CD4-positive, CD25-positive, alpha-beta regulatory T cell (primary cell): Measurements from ENCODE around the gene NRK. TPM values are rescaled to one million over a fixed set of nuclear protein-coding genes. Genes with fewer than 3 reads are reported as not detected.
"Not testable (repeated sequence)": the region's sequence is repeated elsewhere in the genome, so short reads cannot be mapped to it uniquely, and the experiment has no call there.

Experiments
- ATAC-seq, 2 donors: fragments of 150-1000 bp; cut with Tn5 transposase; one replicate each; pipeline ENCODE4 v1.10.0; 2021; ENCODE audit warnings: low read depth in 2 of 2, moderate number of reproducible peaks in 2 of 2, moderate library complexity in 1 of 2
- DNase-seq, 3 donors: peaks; one replicate each; pipeline versions ENCODE4 v3.0.0 to v3.0.0-alpha.2; 2012 to 2022; ENCODE audit warnings: mixed read lengths in 1 of 3
- H3K27ac ChIP-seq: one replicate; pipeline ENCODE4 v1.7.0; 2013; ENCODE audit warnings: mild to moderate bottlenecking, low read length; ENCODE audit not compliant: insufficient read depth, poor library complexity, severe bottlenecking
- H3K27me3 ChIP-seq: one replicate; pipeline ENCODE4 v1.7.0; 2013; ENCODE audit warnings: low read length; ENCODE audit not compliant: control insufficient read depth, insufficient read depth
- H3K36me3 ChIP-seq: one replicate; pipeline ENCODE4 v1.7.0; 2013; ENCODE audit warnings: mild to moderate bottlenecking, low read length, moderate library complexity; ENCODE audit not compliant: control insufficient read depth, insufficient read depth
- H3K4me1 ChIP-seq: 2 replicates; pipeline ENCODE4 v1.7.0; 2013; ENCODE audit warnings: mild to moderate bottlenecking, low read length; ENCODE audit not compliant: insufficient read depth, control insufficient read depth, poor library complexity, severe bottlenecking
- H3K4me3 ChIP-seq: one replicate; pipeline ENCODE4 v1.7.0; 2013; ENCODE audit warnings: low read depth, mild to moderate bottlenecking, low read length, moderate library complexity
- H3K9me3 ChIP-seq, 2 experiments: 1 replicate in 1 of 2; 2 replicates in 1 of 2; pipeline ENCODE4 v1.7.0; 2013; ENCODE audit warnings: low read length in 2 of 2, mild to moderate bottlenecking in 1 of 2, moderate library complexity in 1 of 2; ENCODE audit not compliant: control insufficient read depth in 2 of 2
- H3K27ac Mint-ChIP-seq, 3 donors: one replicate each; pipeline ENCODE4 v1.8.0; 2020 to 2022; ENCODE audit warnings: mild to moderate bottlenecking in 3 of 3, mixed read lengths in 3 of 3, moderate library complexity in 2 of 3
- H3K27me3 Mint-ChIP-seq: one replicate; pipeline ENCODE4 v1.8.0; 2022; ENCODE audit warnings: mild to moderate bottlenecking, mixed read lengths
- H3K36me3 Mint-ChIP-seq: one replicate; pipeline ENCODE4 v1.8.0; 2020; ENCODE audit warnings: mixed read lengths
- H3K4me1 Mint-ChIP-seq, 4 donors: one replicate each; pipeline ENCODE4 v1.8.0; 2020 to 2022; ENCODE audit warnings: mixed read lengths in 4 of 4, mild to moderate bottlenecking in 1 of 4
- H3K4me3 Mint-ChIP-seq, 4 donors: one replicate each; pipeline ENCODE4 v1.8.0; 2020 to 2022; ENCODE audit warnings: mild to moderate bottlenecking in 4 of 4, mixed read lengths in 4 of 4, moderate library complexity in 3 of 4
- H3K9me3 Mint-ChIP-seq, 7 donors: one replicate each; pipeline ENCODE4 v1.8.0; 2020 to 2022; ENCODE audit warnings: mixed read lengths in 7 of 7, mild to moderate bottlenecking in 3 of 7, moderate library complexity in 2 of 7
- polyA plus RNA-seq, 4 donors: library from polyadenylated mRNA; unstranded; fragments of 300-500 nt; fragmentation: Illumina TruSeq; gene quantifications; one replicate each; pipeline ENCODE4 v1.2.3, GENCODE V29; 2021
- total RNA-seq: library from RNA; stranded (reverse); gene quantifications from one replicate; pipeline ENCODE4 v1.2.3, GENCODE V29; 2022

The NRK gene
- total and polyA plus RNA-seq, 5 donors from 2014 or later, result not detected

- Histone ChIP-seq H3K9me3 (peaks cover 0 to 4% of the 10 kb centered on the region in 2 experiments), H3K36me3 (no peaks in the 10 kb centered on the region), H3K27me3 (no peaks in the 10 kb centered on the region), H3K27ac (no peak overlapping the region), H3K4me3 (no peak overlapping the region), H3K4me1 (no peaks in the 10 kb centered on the region)
- no peaks in the 10 kb centered on the region for H3K27me3 Mint-ChIP-seq
- H3K9me3 Mint-ChIP-seq, result peaks cover 0 to 12% (median 6%) of the 10 kb centered on the region in 7 donors
- H3K4me1 Mint-ChIP-seq, result no peaks in the 10 kb centered on the region
- no peak overlapping the region for H3K27ac Mint-ChIP-seq
- no peak for DNase-seq
- no peaks in the 10 kb centered on the region for H3K36me3 Mint-ChIP-seq
- no peak overlapping the region for H3K4me3 Mint-ChIP-seq
- no peak for ATAC-seq
Observed at GRCh38 chrX:105981772-105982485, 159.6 kb downstream of the NRK start.

- H3K4me3 Mint-ChIP-seq, ATAC-seq, H3K4me3 ChIP-seq, H3K36me3 Mint-ChIP-seq, H3K27me3 Mint-ChIP-seq, H3K36me3 ChIP-seq, H3K4me1 ChIP-seq, H3K27ac Mint-ChIP-seq, H3K9me3 Mint-ChIP-seq, H3K27ac ChIP-seq, H3K4me1 Mint-ChIP-seq, H3K27me3 ChIP-seq, H3K9me3 ChIP-seq, DNase-seq: not testable (repeated sequence)
Observed at GRCh38 chrX:105988487-105988886, 166.1 kb downstream of the NRK start.

DNA sequence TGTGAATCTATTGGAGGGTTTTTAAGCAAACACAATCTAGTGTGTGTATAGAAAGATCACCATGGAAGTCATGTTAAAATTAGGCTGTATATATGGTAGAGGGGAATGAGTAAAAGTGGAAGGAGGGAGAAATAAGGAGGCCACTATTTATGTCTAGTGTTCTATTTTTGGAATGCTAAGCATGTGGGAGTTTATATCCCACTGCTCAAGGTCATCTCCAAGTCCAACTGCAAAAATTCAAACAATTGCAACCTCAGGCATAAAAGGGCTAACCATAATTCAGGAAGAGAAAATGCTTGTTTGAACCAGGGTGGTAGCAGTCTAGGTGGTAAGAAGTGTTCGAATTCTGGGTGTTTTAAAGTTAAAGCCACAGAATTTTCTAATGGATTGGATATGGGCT, 177.0 kb downstream of the NRK start:
- ATAC-seq, result no peak
- Histone ChIP-seq H3K36me3 (no peaks in the 10 kb centered on the region), H3K27ac (no peak overlapping the region), H3K4me1 (no peaks in the 10 kb centered on the region), H3K9me3 (no peaks in the 10 kb centered on the region), H3K4me3 (no peak overlapping the region), H3K27me3 (no peaks in the 10 kb centered on the region)
- H3K27me3 Mint-ChIP-seq, result no peaks in the 10 kb centered on the region
- no peak for DNase-seq
- peaks cover 0 to 5% (median 1%) of the 10 kb centered on the region in 7 donors for H3K9me3 Mint-ChIP-seq
- H3K4me3 Mint-ChIP-seq, result no peak overlapping the region
- H3K4me1 Mint-ChIP-seq, result no peaks in the 10 kb centered on the region
- no peak overlapping the region for H3K27ac Mint-ChIP-seq
- no peaks in the 10 kb centered on the region for H3K36me3 Mint-ChIP-seq

- Mint-ChIP-seq H3K36me3 (no peaks in the 10 kb centered on the region), H3K27me3 (no peaks in the 10 kb centered on the region), H3K4me1 (no peaks in the 10 kb centered on the region), H3K4me3 (no peak overlapping the region), H3K27ac (no peak overlapping the region), H3K9me3 (peaks cover 0 to 8% (median 1%) of the 10 kb centered on the region in 7 donors)
- H3K4me1 ChIP-seq, result no peaks in the 10 kb centered on the region
- DNase-seq (no peak), ATAC-seq (no peak)
- H3K4me3 ChIP-seq, result no peak overlapping the region
- H3K36me3 ChIP-seq, result no peaks in the 10 kb centered on the region
- no peak overlapping the region for H3K27ac ChIP-seq
- no peaks in the 10 kb centered on the region for H3K27me3 ChIP-seq
- H3K9me3 ChIP-seq, result no peaks in the 10 kb centered on the region
Observed at GRCh38 chrX:106000203-106000602, 177.9 kb downstream of the NRK start.

- H3K4me3 Mint-ChIP-seq, H3K27me3 ChIP-seq: not testable (repeated sequence)
Observed at GRCh38 chrX:106000609-106001008, 178.3 kb downstream of the NRK start.

DNA sequence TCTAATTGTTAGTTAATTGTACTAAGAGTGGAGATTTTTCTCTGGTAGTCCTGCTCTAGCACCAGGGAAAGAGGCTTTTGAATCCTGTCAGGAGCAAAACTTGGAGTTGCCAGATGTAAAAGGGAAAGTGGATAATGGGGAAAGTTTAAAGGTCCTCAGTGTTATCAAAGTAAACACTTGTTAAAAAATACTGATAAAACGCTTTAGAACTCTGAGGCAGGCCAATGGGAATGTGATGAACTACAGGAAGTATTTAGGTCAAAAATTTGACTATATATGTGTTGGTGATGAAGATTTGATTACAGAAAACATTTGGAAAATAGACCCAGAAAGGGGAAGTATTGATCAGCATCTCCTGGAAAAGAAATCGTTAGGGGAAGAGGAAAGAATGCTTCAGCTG, 183.3 kb downstream of the NRK start:
- H3K27ac ChIP-seq, result no peak overlapping the region
- peaks cover 0 to 8% (median 2%) of the 10 kb centered on the region in 7 donors for H3K9me3 Mint-ChIP-seq
- H3K27me3 Mint-ChIP-seq, result no peaks in the 10 kb centered on the region
- H3K27ac Mint-ChIP-seq, result no peak overlapping the region
- H3K4me1 ChIP-seq, result no peaks in the 10 kb centered on the region
- no peaks in the 10 kb centered on the region for H3K4me1 Mint-ChIP-seq
- H3K4me3 ChIP-seq, result no peak overlapping the region
- DNase-seq (no peak), ATAC-seq (no peak)
- H3K36me3 Mint-ChIP-seq, result no peaks in the 10 kb centered on the region
- H3K9me3 ChIP-seq, result no peaks in the 10 kb centered on the region
- no peaks in the 10 kb centered on the region for H3K36me3 ChIP-seq
- no peak overlapping the region for H3K4me3 Mint-ChIP-seq
- H3K27me3 ChIP-seq, result no peaks in the 10 kb centered on the region

More at GRCh38 chrX:106000609-106001008, 178.3 kb downstream of the NRK start:
- not testable (repeated sequence) for H3K27ac Mint-ChIP-seq, H3K9me3 Mint-ChIP-seq, H3K36me3 Mint-ChIP-seq, H3K4me3 ChIP-seq, DNase-seq, H3K36me3 ChIP-seq, H3K27me3 Mint-ChIP-seq, H3K4me1 ChIP-seq, H3K4me1 Mint-ChIP-seq, H3K9me3 ChIP-seq, ATAC-seq, H3K27ac ChIP-seq

DNA sequence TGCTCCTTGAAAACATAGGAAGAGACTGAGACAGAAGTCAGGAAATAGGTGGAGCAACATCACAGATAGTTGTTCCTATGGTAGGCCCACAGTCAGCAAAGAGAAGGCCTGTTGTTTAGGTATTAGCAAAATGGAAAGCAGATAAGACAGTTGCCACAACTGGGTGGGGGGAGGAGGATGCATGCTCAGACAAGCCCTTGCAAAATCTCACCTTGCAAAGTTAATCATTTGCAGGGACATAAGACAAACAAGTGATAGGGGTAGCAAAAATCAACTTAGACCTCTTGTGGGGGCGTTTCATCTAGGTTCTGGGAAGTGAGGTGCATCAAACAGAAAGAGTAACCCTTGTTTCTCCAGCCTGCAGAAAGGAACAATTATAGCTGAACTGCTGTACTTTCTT, 185.5 kb downstream of the NRK start:
- ATAC-seq, result no peak
- Mint-ChIP-seq H3K9me3 (peaks cover 0 to 19% (median 5%) of the 10 kb centered on the region in 7 donors), H3K4me1 (no peaks in the 10 kb centered on the region), H3K27ac (no peak overlapping the region), H3K4me3 (no peak overlapping the region), H3K27me3 (no peaks in the 10 kb centered on the region), H3K36me3 (no peaks in the 10 kb centered on the region)
- H3K36me3 ChIP-seq, result no peaks in the 10 kb centered on the region
- H3K4me3 ChIP-seq, result no peak overlapping the region
- H3K27me3 ChIP-seq, result no peaks in the 10 kb centered on the region
- H3K4me1 ChIP-seq, result no peaks in the 10 kb centered on the region
- no peak for DNase-seq
- H3K27ac ChIP-seq, result no peak overlapping the region
- no peaks in the 10 kb centered on the region for H3K9me3 ChIP-seq
